GM12891 (cell line): ENCODE data around the gene PRR14L.
"Not testable (repeated sequence)": the region's sequence is repeated elsewhere in the genome, so short reads cannot be mapped to it uniquely, and the experiment has no call there.

Experiments
- DNase-seq: peaks from one replicate; pipeline ENCODE4 v3.0.0; 2011; ENCODE audit warnings: low spot score; ENCODE audit not compliant: insufficient read length
- FAIRE-seq: peaks from 2 replicates; lab custom pipeline; 2011; peaks lifted over from hg19 to GRCh38; lab: Jason Lieb, UNC
- PAX5 ChIP-seq: IDR thresholded peaks from 2 replicates; pipeline ENCODE4 v1.6.1; 2011; ENCODE audit warnings: low read length, moderate library complexity, mild to moderate bottlenecking; ENCODE audit not compliant: insufficient read depth, severe bottlenecking
- POLR2A ChIP-seq: IDR thresholded peaks from 2 replicates; pipeline ENCODE4 v1.6.1; 2011; ENCODE audit warnings: low read depth, low read length, control low read depth
- POLR2AphosphoS5 ChIP-seq: IDR thresholded peaks from 2 replicates; pipeline ENCODE4 v1.6.1; 2011; ENCODE audit warnings: low read depth, low read length, control low read depth
- POU2F2 ChIP-seq: IDR thresholded peaks from 2 replicates; pipeline ENCODE4 v1.6.1; 2011; ENCODE audit warnings: low read depth, mild to moderate bottlenecking, control low read depth, low read length, moderate library complexity
- SPI1 ChIP-seq: IDR thresholded peaks from 2 replicates; pipeline ENCODE4 v1.6.1; 2011; ENCODE audit warnings: low read depth, low read length, control low read depth
- TAF1 ChIP-seq: IDR thresholded peaks from 2 replicates; pipeline ENCODE4 v1.6.1; 2011; ENCODE audit warnings: low read depth, low read length, control low read depth

The PRR14L gene

DNA sequence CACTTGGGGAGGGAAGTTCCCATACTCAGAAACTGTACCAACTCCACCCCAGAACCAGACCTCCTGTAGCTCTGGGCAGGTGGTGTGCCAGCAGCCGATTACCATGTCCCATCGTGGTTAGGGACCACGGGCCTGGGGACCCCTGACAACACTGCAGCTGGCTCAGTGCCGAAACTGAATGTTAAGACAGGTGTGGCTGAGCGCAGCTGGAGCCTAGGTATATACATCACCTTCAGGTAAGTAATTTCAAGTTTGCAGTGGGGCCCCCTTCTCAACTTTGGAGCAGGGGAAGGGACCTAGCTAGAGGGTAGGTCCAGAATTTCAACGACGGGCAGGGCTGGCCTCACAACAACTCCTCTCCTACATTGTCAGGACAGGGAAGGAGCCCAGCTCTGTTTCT is 67.2 kb downstream of the PRR14L start:
- no peak for DNase-seq
- no peak for FAIRE-seq
- TF ChIP-seq POLR2AphosphoS5 (no peak), PAX5 (no peak), SPI1 (no peak), TAF1 (no peak), POU2F2 (no peak), POLR2A (no peak)

GRCh38 chr22:31681349-31682345 is 68.3 kb downstream of the PRR14L start:
- FAIRE-seq (no peak), DNase-seq (no peak)
- TF ChIP-seq TAF1 (no peak), POU2F2 (no peak), POLR2AphosphoS5 (no peak), POLR2A (no peak), SPI1 (no peak), PAX5 (no peak)

GRCh38 chr22:31680861-31681341 is 69.0 kb downstream of the PRR14L start:
- no peak for DNase-seq
- no peak for TF ChIP-seq POLR2A
- no peak for TF ChIP-seq POLR2AphosphoS5
- TF ChIP-seq SPI1, result no peak
- TF ChIP-seq TAF1, result no peak
- no peak for TF ChIP-seq POU2F2
- TF ChIP-seq PAX5, result no peak
- FAIRE-seq, result peak; percentile 41

GRCh38 chr22:31678748-31679147 is 71.2 kb downstream of the PRR14L start:
- DNase-seq, result no peak
- no peak for FAIRE-seq
- TF ChIP-seq PAX5 (no peak), POLR2A (no peak), TAF1 (no peak), SPI1 (no peak), POLR2AphosphoS5 (no peak), POU2F2 (no peak)

DNA sequence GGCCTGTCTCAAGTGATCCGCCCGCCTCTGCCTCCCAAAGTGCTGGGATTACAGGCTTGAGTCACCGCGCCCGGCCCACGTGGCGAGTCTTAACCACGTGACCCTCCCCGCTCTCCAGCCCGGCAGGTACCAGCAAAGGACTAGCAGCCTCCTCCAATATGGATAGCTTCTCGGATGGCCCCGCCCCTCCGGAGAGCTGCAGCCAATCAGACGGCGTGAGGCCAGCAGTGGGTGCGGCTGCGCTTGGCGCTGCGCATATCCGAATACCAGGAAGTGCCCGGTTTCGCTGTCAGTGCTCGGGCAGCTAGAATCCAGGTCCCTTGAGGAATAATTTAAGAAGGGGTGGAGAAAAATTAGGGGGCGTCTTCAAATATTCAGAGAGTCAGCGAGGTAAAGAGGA is 73.2 kb downstream of the PRR14L start:
- FAIRE-seq (peak; percentile 90), DNase-seq (peak; percentile 78)
- TF ChIP-seq TAF1 (peak; percentile 32; the same call in 1 of the 2 replicates), POLR2AphosphoS5 (no peak), POU2F2 (no peak), PAX5 (no peak), SPI1 (0 out of 2 replicates have a peak, but pooled peaks have one; percentile 39), POLR2A (0 out of 2 replicates have a peak, but pooled peaks have one; percentile 33)

- DNase-seq, FAIRE-seq: not testable (repeated sequence)
Observed at GRCh38 chr22:31674219-31674618, 75.7 kb downstream of the PRR14L start.

GRCh38 chr22:31668849-31669248 is 81.1 kb downstream of the PRR14L start:
- DNase-seq, FAIRE-seq: not testable (repeated sequence)

- no peak for DNase-seq
- FAIRE-seq, result no peak
- TF ChIP-seq POU2F2, result no peak
- no peak for TF ChIP-seq POLR2A
- no peak for TF ChIP-seq TAF1
- no peak for TF ChIP-seq SPI1
- TF ChIP-seq POLR2AphosphoS5, result no peak
- no peak for TF ChIP-seq PAX5
Observed at GRCh38 chr22:31662668-31663037, 87.3 kb downstream of the PRR14L start.

- TF ChIP-seq POU2F2, result peak; percentile 46; the same call in 1 of the 2 replicates
- peak; percentile 64 for TF ChIP-seq PAX5
- peak; percentile 86 for TF ChIP-seq POLR2AphosphoS5
- TF ChIP-seq TAF1, result peak; percentile 91
- no peak for TF ChIP-seq SPI1
- TF ChIP-seq POLR2A, result peak; percentile 92
- peak; percentile 99 for FAIRE-seq
- DNase-seq, result peak; percentile 94
Observed at GRCh38 chr22:31661851-31662667, 87.9 kb downstream of the PRR14L start, which contains the start of gene PISD. TSS of gene PISD (minus strand) at chr22:31662215. CDS start at chr22:31662208, 7 bp downstream.
